ENCODE results near the gene MGST2.

DNA sequence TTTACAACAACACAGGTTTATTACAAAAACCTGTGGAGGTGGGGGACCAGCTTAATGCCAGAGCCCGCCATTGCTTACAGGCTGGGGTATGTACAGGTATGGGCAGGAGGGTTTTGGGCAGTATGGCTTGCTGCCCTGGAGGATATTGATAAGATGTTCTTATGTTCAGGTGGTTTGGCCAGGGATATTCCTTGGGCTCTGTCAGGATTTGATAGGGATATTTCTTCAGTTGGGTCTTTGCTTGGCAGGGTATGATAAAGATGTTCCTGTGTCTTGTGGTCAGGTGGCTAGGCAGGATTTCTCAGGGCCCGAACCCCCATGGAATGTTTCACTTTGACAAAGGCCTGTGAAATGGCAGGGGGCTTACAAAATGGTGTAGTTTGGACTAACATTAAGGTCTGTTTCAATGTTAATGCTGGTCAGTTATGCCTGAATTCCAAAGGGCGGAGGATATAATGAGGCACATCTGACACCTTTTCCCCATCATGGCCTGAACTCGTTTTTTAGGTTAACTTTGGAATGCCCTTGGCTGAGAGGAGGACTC is 3.1 kb downstream of the MGST2 start:
- TF ChIP-seq, protein P1, sequence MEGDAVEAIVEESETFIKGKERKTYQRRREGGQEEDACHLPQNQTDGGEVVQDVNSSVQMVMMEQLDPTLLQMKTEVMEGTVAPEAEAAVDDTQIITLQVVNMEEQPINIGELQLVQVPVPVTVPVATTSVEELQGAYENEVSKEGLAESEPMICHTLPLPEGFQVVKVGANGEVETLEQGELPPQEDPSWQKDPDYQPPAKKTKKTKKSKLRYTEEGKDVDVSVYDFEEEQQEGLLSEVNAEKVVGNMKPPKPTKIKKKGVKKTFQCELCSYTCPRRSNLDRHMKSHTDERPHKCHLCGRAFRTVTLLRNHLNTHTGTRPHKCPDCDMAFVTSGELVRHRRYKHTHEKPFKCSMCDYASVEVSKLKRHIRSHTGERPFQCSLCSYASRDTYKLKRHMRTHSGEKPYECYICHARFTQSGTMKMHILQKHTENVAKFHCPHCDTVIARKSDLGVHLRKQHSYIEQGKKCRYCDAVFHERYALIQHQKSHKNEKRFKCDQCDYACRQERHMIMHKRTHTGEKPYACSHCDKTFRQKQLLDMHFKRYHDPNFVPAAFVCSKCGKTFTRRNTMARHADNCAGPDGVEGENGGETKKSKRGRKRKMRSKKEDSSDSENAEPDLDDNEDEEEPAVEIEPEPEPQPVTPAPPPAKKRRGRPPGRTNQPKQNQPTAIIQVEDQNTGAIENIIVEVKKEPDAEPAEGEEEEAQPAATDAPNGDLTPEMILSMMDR (conservative IDR thresholded peaks at IDR 0.05; ENCODE audit: low read length), result no peak
- TF ChIP-seq EZH2phosphoT487 (IDR thresholded peaks at IDR 0.05; ENCODE audit: borderline replicate concordance), result no peak
